Endothelial cell of umbilical vein (primary cell): ENCODE data around the gene CACNB4. TPM values are rescaled to one million over a fixed set of nuclear protein-coding genes. Genes with fewer than 3 reads are reported as not detected.

Source experiments
- BruUV-seq: library from RNA; stranded (reverse); fragments of 400-500 nt; replicated peaks from 2 replicates; lab custom pipeline; 2021; lab: Mats Ljungman, UMichigan
- CTCF ChIA-PET: fragments of 300-600, 350-600 bp; sonication (Branson Sonifier 250); formaldehyde crosslinking; loops from one replicate; lab custom pipeline; 2021; ENCODE audit warnings: antibody characterized with exemption, inconsistent platforms; lab: Charles Lee
- POLR2A ChIA-PET: fragments of 300-600, 350-600 bp; sonication (Branson Sonifier 250); formaldehyde crosslinking; loops from one replicate; lab custom pipeline; 2021; ENCODE audit warnings: antibody characterized with exemption, inconsistent platforms; lab: Charles Lee
- DNase-seq: peaks from one replicate; pipeline ENCODE4 v3.0.0-alpha.2; 2011; ENCODE audit warnings: low read depth, low spot score
- FAIRE-seq: peaks from 2 replicates; lab custom pipeline; 2011; peaks lifted over from hg19 to GRCh38; lab: Jason Lieb, UNC
- H2AFZ ChIP-seq: 2 replicates; pipeline ENCODE4 v1.6.0; 2012; ENCODE audit warnings: low read depth, low read length, control low read depth, inconsistent platforms
- H3K27ac ChIP-seq: 2 replicates; pipeline ENCODE4 v1.5.1; 2011; ENCODE audit warnings: low read depth, mild to moderate bottlenecking, control low read depth, low read length, moderate library complexity; ENCODE audit not compliant: insufficient read depth
- H3K27me3 ChIP-seq, 2 experiments: 2 replicates each; pipeline versions ENCODE4 v1.6.0 to v1.6.1; 2011; ENCODE audit warnings: low read length in 2 of 2, mixed read lengths in 1 of 2; ENCODE audit not compliant: control insufficient read depth in 2 of 2, insufficient read depth in 2 of 2
- H3K36me3 ChIP-seq, 2 experiments: 2 replicates in 1 of 2; 3 replicates in 1 of 2; pipeline ENCODE4 v1.5.1; 2011; ENCODE audit warnings: low read length in 2 of 2, mild to moderate bottlenecking in 1 of 2, moderate library complexity in 1 of 2; ENCODE audit not compliant: control insufficient read depth in 2 of 2, insufficient read depth in 2 of 2; ENCODE audit errors: extremely low read depth in 1 of 2
- H3K4me1 ChIP-seq: 3 replicates; pipeline ENCODE4 v1.5.1; 2011; ENCODE audit warnings: mild to moderate bottlenecking, low read length; ENCODE audit not compliant: control insufficient read depth, insufficient read depth; ENCODE audit errors: extremely low read depth
- H3K4me2 ChIP-seq: 2 replicates; pipeline ENCODE4 v1.6.1; 2011; ENCODE audit warnings: low read length, control low read depth, mixed read lengths; ENCODE audit not compliant: insufficient read depth
- H3K4me3 ChIP-seq, 3 experiments: fragments of 200-600 bp in 1 of 3; sonication (generic), shearing (Covaris generic) in 1 of 3; replicated peaks in 1 of 3; 2 replicates each; pipeline ENCODE4 v1.5.1; 2011 to 2016; ENCODE audit warnings: control low read depth in 3 of 3, low read length in 3 of 3, mild to moderate bottlenecking in 2 of 3, inconsistent platforms in 1 of 3, low read depth in 1 of 3, moderate library complexity in 1 of 3; ENCODE audit not compliant: insufficient read depth in 1 of 3
- H3K79me2 ChIP-seq: 2 replicates; pipeline ENCODE4 v1.6.0; 2012; ENCODE audit warnings: low read length, inconsistent platforms; ENCODE audit not compliant: control insufficient read depth, insufficient read depth
- H3K9ac ChIP-seq: replicated peaks from 2 replicates; pipeline ENCODE3; 2011; ENCODE audit warnings: low read length, control low read depth; ENCODE audit not compliant: insufficient read depth; ENCODE audit errors: extremely low read depth
- H3K9me1 ChIP-seq: replicated peaks from 3 replicates; pipeline ENCODE4 v1.6.0; 2011; ENCODE audit warnings: mild to moderate bottlenecking, low read length; ENCODE audit not compliant: control insufficient read depth, insufficient read depth; ENCODE audit errors: extremely low read depth
- H3K9me3 ChIP-seq: replicated peaks from 2 replicates; pipeline ENCODE4 v1.5.1; 2012; ENCODE audit warnings: low read length, inconsistent platforms; ENCODE audit not compliant: control insufficient read depth, insufficient read depth
- H4K20me1 ChIP-seq: replicated peaks from 2 replicates; pipeline ENCODE3; 2011; ENCODE audit warnings: mild to moderate bottlenecking, low read length; ENCODE audit not compliant: control insufficient read depth, insufficient read depth; ENCODE audit errors: extremely low read depth
- EZH2 ChIP-seq: IDR thresholded peaks from 2 replicates; pipeline ENCODE4 v1.6.1; 2012; ENCODE audit warnings: borderline replicate concordance, low read depth, mild to moderate bottlenecking, moderate library complexity, low read length, inconsistent platforms; ENCODE audit not compliant: severe bottlenecking
- GATA2 ChIP-seq: IDR thresholded peaks from 2 replicates; pipeline ENCODE4 v1.7.0; 2011; ENCODE audit warnings: low read depth, mild to moderate bottlenecking, moderate library complexity, mixed read lengths, low read length; ENCODE audit not compliant: insufficient read length, insufficient read depth
- JUN ChIP-seq: IDR thresholded peaks from 2 replicates; pipeline ENCODE4 v1.6.1; 2011; ENCODE audit warnings: borderline replicate concordance, low read depth; ENCODE audit not compliant: insufficient read length, insufficient read depth
- MYC ChIP-seq: IDR thresholded peaks from one replicate; pipeline ENCODE4 v1.6.1; 2011; ENCODE audit warnings: mild to moderate bottlenecking, low read depth, low read length
- POLR2A ChIP-seq: IDR thresholded peaks from 2 replicates; pipeline ENCODE4 v1.6.1; 2012; ENCODE audit warnings: low read depth, mild to moderate bottlenecking, control low read depth, low read length
- POLR2AphosphoS5 ChIP-seq: IDR thresholded peaks from 2 replicates; pipeline ENCODE4 v1.6.1; 2012; ENCODE audit warnings: low read depth, mild to moderate bottlenecking, control low read depth, low read length, moderate library complexity; ENCODE audit not compliant: insufficient read depth
- dilution Hi-C: fragments of 300-500 bp; cut with MboI; formaldehyde crosslinking; loops from one replicate; pipeline ENCODE4 v1.15.0; 2019; ENCODE audit warnings: low sequenced_read_pairs; ENCODE audit not compliant: extremely low pct_ligation_motif_present
- intact Hi-C: fragments of 100-400 bp; cut with micrococcal nuclease; formaldehyde crosslinking; loops from one replicate; pipeline ENCODE4 v1.10.0; 2022
- polyA plus RNA-seq, 4 experiments: library from polyadenylated mRNA; depleted of rRNA in 3 of 4; stranded (reverse) in 3 of 4; unstranded in 1 of 4; fragments of >200 nt; gene quantifications; 2 replicates each; pipeline versions ENCODE4 v1.2.1 to v1.2.3, GENCODE V29; 2011 to 2012; ENCODE audit warnings: missing spikeins in 1 of 4
- total RNA-seq: library from RNA; stranded (reverse); gene quantifications from 2 replicates; pipeline ENCODE4 v1.2.3, GENCODE V29; 2021
- TF ChIP-seq, protein P1 (sequence below), 2 donors: IDR thresholded peaks; 1 replicate in 1 of 2; 2 replicates in 1 of 2; pipeline ENCODE4 v1.5.1; 2011; ENCODE audit warnings: low read length in 2 of 2, mild to moderate bottlenecking in 2 of 2, moderate library complexity in 2 of 2, control low read depth in 1 of 2, inconsistent platforms in 1 of 2, low read depth in 1 of 2; ENCODE audit not compliant: insufficient read depth in 1 of 2; ENCODE audit errors: extremely low read depth in 1 of 2
- TF ChIP-seq, protein P2 (sequence below): IDR thresholded peaks from 2 replicates; pipeline ENCODE4 v1.6.1; 2011; ENCODE audit not compliant: insufficient read depth, insufficient read length

Gene CACNB4
- total and polyA plus RNA-seq, 2 donors (not counting 3 experiments of a cell fraction or from before 2014, with no cell fraction given): 0.23 to 0.58 TPM

GRCh38 chr2:151946250-151946884 is 152.5 kb downstream of the CACNB4 start:
- ChIA-PET POLR2A (no interaction called here), CTCF (interaction anchor here (0.8 kb wide), 1 partner anchor 15 kb away, joined by 3 read pairs; no protein-coding TSS in a partner anchor)
- intact Hi-C loops (loop anchor here (5.0 kb wide), 1 partner anchor 119 kb away; the partner anchor contains the start of gene ARL5A), dilution Hi-C loops (no loop called here)
- TF ChIP-seq GATA2 (no peak), MYC (no peak), JUN (no peak), POLR2A (no peak), POLR2AphosphoS5 (no peak), EZH2 (no peak)
- TF ChIP-seq, protein P1, sequence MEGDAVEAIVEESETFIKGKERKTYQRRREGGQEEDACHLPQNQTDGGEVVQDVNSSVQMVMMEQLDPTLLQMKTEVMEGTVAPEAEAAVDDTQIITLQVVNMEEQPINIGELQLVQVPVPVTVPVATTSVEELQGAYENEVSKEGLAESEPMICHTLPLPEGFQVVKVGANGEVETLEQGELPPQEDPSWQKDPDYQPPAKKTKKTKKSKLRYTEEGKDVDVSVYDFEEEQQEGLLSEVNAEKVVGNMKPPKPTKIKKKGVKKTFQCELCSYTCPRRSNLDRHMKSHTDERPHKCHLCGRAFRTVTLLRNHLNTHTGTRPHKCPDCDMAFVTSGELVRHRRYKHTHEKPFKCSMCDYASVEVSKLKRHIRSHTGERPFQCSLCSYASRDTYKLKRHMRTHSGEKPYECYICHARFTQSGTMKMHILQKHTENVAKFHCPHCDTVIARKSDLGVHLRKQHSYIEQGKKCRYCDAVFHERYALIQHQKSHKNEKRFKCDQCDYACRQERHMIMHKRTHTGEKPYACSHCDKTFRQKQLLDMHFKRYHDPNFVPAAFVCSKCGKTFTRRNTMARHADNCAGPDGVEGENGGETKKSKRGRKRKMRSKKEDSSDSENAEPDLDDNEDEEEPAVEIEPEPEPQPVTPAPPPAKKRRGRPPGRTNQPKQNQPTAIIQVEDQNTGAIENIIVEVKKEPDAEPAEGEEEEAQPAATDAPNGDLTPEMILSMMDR (IDR thresholded peaks at IDR 0.05; ENCODE audit: extremely low read depth in 1 of 2, insufficient read depth in 1 of 2, low read depth in 1 of 2, low read length in 2 of 2): no peak
- TF ChIP-seq, protein P2, sequence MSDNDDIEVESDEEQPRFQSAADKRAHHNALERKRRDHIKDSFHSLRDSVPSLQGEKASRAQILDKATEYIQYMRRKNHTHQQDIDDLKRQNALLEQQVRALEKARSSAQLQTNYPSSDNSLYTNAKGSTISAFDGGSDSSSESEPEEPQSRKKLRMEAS: no peak
- Histone ChIP-seq H3K27ac (no peak overlapping the region), H2AFZ (no peak overlapping the region), H3K9me1 (no peaks in the 10 kb centered on the region), H3K9me3 (no peaks in the 10 kb centered on the region), H3K9ac (no peak overlapping the region), H3K36me3 (no peaks in the 10 kb centered on the region), H3K4me2 (no peak overlapping the region), H3K27me3 (peaks cover 7 to 8% of the 10 kb centered on the region in 2 experiments), H3K4me1 (no peaks in the 10 kb centered on the region), H3K4me3 (no peak overlapping the region), H4K20me1 (no peaks in the 10 kb centered on the region), H3K79me2 (no peaks in the 10 kb centered on the region)
- DNase-seq (no peak), FAIRE-seq (no peak)
- no TSS peak for BruUV-seq
